ENCODE data around the gene TEKT4.
"Not testable (repeated sequence)": the region's sequence is repeated elsewhere in the genome, so short reads cannot be mapped to it uniquely, and the experiment has no call there.

The TEKT4 gene

GRCh38 chr2:94875820-94876522 lies 4.7 kb downstream of the TEKT4 start:
- no peak for DNase-seq

GRCh38 chr2:94876523-94876863 lies 5.3 kb downstream of the TEKT4 start:
- no peak for DNase-seq

- DNase-seq: no peak
Measured at GRCh38 chr2:94877129-94877528, 5.9 kb downstream of the TEKT4 start.

- not testable (repeated sequence) for DNase-seq
Measured at GRCh38 chr2:94878575-94878974, 7.3 kb downstream of the TEKT4 start.

- DNase-seq: no peak
Measured at GRCh38 chr2:94879314-94879981, 8.2 kb downstream of the TEKT4 start.

- DNase-seq: no peak
Measured at GRCh38 chr2:94879982-94880377, 8.8 kb downstream of the TEKT4 start.

- DNase-seq: no peak
Measured at GRCh38 chr2:94880507-94880906, 9.3 kb downstream of the TEKT4 start.

- no peak for DNase-seq
Measured at GRCh38 chr2:94881070-94881469, 9.8 kb downstream of the TEKT4 start.

- no peak for DNase-seq
Measured at GRCh38 chr2:94890234-94890633, 19.0 kb downstream of the TEKT4 start.

GRCh38 chr2:94895273-94895672 lies 24.0 kb downstream of the TEKT4 start:
- not testable (repeated sequence) for DNase-seq

GRCh38 chr2:94906976-94907375 lies 35.7 kb downstream of the TEKT4 start:
- DNase-seq: not testable (repeated sequence)

GRCh38 chr2:94923196-94923595 lies 52.0 kb downstream of the TEKT4 start:
- DNase-seq: no peak

GRCh38 chr2:94924999-94925398 lies 53.8 kb downstream of the TEKT4 start:
- DNase-seq: not testable (repeated sequence)

Data from activated T-cell treated with anti-CD3 and anti-CD28 coated beads, Interleukin-2, amount 50 U/mL, for 48 hours (primary cell).